ENCODE measurements around the gene PLEKHA4.
A peak's percentile ranks its signal among the peaks of the same experiment; 100 is the strongest.

PLEKHA4 gene

DNA sequence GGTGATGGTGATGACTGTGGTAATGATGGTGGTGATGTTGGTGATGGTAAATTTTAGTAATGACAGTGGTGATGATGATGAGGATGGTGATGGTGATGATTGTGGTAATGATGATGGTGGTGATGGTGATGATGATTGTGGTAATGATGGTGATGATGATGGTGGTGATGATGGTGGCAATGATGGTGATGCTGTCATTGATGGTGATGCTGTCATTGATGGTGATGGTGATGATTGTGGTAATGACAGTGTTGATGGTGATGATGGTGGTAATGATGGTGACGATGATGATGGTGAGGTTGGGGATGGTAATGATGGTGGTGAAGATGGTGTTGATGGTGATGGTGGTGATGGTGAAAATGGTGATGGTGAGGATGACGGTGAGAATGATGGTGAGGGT lies 45.9 kb downstream of the PLEKHA4 start:
- DNase-seq, result no peak

DNA sequence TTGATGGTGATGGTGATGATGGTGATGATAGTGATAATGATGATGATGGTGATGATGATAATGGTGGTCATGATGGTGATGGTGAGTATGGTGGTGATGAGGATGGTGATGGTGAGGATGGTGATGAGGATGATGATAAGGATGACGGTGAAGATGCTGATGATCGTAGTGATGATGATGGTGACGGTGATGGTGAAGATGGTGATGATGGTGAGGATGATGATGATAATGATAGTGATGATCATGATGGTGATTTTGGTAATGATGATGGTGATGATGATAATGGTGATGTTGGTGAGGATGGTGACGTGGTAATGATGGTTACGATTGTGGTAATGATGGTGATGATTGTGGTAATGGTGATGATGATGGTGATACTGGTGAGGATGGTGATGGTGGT lies 46.8 kb downstream of the PLEKHA4 start:
- DNase-seq, result no peak

DNA sequence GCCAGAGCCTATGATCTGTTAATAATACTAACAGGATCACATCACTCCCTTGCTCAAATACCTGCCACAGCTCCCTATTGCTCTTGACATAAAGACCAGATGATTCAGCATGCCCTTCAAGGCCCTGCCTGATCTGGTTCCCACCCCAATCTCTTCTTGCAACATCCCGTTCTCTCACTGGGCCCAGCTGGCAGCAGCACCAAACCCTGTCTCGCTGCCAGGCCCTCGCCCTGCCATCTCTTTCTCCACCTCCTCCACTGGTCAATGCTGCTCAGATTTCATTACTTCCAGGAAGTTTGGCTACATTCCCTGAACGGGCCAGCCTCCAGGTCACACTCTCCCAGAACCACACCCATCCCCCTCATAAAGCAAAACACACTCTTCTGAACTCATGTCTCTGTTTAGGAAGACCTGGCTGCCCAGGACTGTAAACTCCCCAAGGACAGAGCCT lies 49.0 kb downstream of the PLEKHA4 start:
- DNase-seq, result no peak

DNA sequence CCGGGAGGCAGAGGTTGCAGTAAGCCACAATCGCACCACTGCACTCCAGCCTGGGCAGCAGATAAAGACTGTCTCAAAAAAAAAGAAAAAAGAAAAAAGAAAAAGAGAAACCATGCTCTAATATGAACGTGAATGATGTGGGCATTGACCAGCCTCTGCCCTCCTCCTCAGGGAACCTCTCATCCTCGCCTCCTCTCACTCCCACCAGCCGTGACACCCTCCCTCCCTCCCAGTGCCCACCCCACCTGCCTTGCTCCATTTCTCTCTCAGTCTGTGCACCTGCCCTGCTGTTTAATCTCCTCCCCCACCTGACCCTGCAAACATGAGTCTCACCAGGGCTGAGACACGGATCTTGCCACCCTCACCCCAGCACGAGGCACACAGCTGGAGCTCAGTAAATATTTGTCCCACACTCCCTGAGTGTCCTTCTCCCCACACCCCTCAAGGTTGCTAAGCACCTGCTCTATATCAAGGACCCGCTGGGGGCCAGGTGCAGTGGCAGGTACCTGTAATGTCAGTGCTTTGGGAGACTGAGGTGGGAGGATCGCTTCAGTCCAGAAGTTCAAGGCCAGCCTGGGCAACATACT lies 50.1 kb downstream of the PLEKHA4 start:
- no peak for DNase-seq

DNA sequence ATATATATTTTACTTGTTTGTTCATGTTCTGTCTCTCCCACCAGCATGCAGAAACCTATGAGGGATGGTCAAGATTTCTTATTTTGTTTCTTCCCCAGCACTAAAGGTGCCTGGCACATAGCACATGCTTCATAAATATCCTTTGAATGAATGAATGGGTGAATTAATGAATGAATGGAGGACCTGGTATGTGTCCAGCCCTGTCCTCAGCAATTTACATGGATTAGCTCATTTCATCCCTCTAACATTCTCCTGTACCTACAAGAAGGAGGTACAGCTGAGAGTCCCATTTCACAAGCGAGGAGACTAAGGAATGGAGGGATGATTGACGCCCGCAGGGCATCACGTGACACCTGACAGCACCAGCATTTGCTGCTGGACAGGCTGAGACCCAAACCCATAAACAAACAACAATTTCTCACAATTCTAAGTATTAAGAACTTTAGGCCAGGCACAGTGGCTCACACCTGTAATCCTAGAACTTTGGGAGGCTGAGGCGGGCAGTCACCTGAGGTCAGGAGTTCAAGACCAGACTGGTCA lies 50.8 kb downstream of the PLEKHA4 start:
- no peak for DNase-seq

DNA sequence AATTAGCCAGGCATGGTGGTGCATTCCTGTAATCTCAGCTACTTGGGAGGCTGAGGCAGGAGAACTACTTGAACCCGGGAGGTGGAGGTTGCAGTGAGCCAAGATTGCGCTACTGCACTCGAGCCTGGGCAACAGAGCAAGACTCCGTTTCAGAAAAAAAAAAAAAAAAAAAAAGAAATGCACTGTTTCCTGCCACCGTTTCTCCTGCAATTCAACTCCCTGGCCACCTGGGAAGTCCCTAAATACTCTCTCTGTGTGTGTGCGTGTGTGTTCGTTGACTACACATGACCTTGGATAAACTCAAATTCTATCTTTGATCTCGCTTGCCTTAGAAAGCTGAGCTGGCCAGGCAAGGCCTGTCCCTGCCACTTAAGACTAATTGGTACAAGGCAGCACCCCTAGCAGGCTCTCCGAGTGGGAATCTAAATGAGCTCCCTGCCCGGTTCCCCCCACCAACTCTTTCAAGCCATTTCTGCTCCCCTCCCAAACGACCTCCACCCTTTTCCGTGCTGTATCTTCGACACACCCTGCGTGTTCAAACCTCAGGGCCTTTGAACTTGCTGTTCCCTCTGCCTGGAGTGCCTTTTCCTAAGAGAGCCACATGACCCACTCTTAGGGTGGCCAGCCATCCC lies 52.4 kb downstream of the PLEKHA4 start:
- DNase-seq, result no peak

DNA sequence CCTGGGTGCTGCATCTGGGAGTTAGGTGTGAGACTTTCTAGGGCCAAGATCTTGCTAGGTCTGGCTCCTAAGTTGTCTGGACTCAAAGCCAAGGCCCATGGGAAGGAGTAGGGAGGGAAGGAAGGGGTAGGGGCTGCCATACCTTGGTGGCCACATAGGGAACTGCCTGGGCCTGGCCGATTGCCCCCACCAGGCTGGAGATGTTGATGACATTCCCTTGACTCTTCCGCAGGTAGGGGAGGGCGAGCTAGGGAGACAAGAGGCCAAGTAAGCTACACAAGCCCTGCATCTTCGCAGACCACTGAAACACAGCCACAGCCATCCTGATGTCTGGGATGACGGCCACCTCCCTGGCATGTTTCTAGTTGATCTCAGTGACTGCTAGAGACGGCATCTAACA lies 53.5 kb downstream of the PLEKHA4 start:
- no peak for DNase-seq

DNA sequence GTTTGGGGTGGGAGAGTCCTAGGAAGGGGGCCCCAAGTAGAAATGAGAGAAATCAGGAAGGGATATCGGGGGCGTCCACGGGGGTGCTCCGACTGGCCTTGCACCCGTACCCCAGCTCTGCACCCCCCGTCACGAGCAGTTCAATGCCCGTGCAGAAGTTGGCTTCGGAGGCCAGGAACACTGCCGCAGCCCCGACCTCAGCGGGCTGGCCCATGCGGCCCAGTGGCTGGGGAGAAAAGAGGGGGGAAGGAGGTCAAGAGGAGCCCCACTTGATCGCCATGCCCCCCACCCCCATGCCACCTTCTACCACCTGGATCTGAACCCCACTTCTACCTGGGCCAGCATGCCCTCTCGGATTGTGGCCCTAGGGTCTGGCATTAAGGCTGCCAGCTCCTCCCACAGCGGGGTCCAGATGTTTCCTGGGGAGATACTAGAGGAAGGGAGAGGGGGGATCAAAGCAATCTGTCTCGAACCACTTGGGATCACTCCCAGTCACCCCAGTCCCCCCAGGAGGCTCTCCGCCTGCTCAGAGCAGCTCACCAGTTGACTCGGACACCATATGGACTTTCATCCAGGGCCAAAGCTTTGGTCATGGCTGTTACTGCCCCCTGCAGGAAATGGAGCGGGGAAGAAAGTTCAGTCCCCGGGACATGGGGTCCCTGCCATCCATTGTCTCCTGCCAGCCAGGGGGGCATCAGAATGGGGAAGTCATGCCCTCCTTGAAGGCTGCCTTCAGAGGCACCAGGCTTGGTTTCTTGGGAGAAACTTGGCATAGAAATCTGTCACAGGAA lies 55.1 kb downstream of the PLEKHA4 start:
- no peak for DNase-seq

DNA sequence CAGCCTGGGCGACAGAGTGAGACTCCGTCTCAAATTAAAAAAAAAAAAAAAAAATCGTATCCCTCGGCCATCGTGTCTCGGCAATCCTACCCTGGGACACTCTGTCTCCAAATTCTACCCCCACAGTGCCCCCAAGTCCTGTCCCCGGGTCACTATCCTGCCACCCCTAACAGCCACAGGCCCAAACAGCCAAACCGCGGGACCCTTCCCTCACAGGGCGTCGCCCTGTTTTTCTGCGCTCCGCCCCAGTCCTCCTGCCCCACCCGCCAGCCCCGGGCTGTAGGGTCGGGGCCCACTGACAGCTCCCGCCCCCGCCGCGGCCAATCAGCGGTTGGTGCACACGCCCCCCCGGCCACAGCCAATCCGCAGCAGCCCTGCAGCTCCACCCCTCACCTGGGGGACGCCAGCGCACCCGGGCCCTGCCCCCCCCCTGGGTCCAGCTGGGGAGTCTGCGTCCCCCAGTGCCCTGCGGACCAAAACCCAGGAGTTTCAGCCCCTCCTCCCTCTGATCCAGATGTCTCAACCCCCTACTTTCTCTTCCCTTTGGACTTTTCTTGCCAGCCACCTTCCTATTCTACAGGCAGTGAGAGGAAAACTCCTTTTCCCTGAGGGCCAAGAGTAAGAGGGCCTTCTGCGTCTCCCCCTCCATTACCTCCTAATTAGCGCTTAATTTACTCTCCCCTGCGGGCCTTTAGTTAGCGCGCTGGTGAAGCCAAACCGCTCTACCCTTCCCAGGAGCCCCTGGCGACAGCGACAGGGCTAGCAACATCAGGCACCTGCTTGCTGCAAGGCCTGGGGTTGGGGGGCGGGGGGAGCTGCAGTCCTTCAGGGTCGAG lies 56.1 kb downstream of the PLEKHA4 start:
- peak; percentile 72 for DNase-seq

DNA sequence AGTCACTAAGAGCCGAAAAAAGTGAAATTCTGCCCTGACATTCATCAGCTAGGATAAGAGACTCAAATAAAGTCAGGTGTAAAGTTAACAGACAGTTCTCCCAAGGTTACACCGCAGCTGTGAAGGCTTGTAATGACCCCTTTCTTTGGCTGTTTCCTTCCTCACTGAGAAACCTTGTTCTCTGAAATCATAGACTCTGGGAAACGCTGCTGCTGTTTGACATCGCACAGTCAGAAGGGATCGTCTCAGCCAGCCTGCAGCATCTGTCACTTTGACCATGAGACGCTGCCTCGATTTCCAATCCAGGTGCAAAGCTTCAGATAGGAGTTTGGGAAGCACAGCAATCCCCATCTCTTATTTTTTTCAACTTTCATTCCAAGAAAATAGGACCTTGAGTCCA lies 58.3 kb downstream of the PLEKHA4 start:
- DNase-seq, result no peak

DNA sequence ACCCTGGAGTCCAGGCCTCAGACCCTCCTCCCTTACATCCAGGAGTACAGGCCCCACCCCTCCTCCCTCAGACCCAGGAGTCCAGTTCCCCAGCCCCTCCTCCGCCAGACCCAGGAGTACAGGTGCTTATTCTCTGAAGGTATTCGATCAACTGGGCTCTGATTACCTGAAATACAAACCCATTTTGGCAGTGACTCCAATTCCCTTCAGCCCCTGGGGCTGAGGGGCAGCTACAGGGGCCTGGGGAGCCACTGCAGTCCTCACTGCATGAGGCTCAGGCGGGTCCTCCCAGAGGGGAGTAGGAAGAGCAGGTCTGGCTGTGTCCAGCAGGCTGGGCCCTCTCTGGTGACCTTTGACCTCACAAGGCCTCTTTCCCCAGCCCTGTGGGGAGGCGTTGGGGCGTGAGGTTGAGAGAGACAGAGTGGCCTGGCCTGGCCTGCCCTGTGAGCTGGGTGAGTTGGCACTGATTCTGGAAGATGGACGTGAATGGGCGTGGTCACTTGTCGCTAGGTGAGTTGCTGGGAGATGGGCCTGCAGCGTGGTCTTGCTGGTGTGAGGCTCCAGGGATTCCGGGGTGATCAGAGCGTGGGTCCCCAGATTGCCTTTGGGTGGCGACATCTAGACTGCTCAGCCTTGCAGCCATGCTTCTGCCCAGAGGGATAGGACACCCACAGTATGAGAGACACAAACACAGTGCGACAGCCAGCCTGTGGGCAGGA lies 60.7 kb downstream of the PLEKHA4 start:
- DNase-seq, result no peak

DNA sequence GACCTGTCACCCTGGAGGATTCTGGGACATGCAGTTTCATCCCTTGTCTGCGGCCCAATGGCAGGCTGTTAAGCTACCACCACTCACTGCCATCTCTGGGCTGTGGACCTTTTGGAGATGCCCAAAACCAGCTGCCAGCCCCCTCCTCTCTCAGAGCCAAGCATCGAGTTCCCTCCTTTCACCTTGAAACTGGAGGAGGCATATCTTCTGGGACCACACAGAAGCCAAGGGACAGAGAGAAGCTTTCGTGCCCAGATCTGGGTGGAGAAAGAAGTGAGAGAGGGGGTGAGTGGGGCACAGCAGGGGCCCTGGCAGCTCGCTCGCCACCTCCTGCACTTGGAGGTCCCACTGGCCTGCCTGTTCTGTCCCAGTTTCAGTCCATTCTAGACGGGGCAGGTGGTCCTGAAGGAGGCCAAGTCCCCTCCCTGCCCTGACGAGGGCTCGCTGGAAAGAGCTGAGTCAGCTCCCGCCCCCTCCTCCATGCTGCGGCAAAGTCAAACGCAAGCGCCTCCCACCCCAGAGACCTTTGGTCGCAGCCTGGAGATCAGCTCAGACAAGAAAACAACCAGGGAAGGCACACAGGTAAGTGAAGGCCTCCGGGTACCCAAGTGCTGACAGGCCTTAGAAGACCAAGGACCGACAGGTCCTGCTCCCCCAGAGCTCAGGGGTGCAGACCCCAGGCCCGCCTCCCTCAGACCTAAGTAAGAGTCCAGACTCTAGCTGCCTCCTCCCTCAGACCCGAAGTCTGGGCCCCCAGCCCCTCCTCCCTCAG lies 61.4 kb downstream of the PLEKHA4 start:
- peak; percentile 21 for DNase-seq

DNA sequence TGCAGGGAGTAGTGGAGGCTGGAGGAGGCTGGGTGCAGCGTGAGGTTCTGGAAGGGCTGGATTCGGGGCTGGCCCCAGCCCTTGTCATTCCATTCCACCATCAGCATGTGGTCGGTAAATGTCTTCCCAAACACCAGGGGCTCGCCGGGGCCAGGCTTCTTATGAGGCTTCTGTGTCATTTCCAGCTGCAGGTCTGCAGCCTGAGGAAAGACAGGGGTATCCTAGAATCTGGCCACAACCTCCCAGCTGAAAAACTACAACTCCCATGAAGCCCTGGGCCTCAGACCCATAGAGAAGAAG lies 61.9 kb downstream of the PLEKHA4 start:
- no peak for DNase-seq

DNA sequence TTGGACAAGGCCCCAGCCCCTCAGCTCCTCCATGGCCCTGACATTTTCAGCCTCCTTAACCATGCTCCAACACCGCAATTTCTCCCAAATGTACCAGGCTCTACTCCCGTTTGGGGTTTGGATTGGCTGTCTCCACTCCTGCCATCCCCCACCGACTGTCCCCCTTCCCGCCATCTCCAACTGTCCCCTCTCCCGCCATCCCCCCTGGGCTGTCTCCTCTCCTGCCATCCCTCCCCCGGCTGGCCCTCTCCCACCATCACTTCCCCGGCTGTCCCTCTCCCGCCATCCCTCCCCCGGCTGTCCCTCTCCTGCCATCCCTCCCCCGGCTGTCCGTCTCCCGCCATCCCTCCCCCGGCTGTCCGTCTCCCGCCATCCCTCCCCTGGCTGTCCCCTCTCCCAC lies 63.0 kb downstream of the PLEKHA4 start:
- DNase-seq, result no peak

DNA sequence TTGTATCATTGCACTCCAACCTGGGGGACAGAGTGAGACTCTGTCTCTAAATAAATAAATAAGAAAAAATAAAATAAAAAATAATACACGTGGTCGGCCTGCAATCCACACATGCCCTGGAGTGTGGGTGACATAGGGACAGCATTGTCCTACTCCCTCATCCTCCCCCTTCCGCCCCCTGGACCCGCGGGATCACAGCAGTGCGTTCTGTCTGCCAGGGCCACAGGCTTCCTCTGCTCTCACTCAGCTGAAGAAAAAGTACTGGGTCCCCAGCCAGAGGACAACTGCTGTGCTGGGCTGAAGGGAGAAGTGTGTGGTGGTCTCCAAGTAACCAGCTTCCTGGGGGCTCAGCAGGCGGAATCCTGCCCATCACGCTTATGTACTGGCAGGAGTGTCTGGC lies 63.9 kb downstream of the PLEKHA4 start:
- DNase-seq, result no peak

DNA sequence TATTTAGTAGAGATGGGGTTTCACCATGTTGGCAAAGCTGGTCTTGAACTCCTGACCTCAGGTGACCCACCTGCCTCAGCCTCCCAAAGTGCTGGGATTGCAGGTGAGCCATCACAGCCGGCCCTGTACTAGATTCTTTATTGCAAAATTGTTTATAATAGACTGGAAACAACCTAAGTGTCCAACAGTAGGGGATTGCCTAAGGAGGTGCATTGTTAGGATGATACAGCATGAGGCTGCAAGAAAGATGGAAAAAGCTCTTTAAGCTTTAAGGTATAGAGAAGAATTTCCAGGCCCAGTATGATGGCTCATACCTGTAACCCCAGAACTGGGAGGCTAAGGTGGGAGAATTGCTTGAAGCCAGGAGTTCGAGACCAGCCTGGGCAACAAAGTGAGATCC lies 65.8 kb downstream of the PLEKHA4 start:
- DNase-seq, result no peak

DNA sequence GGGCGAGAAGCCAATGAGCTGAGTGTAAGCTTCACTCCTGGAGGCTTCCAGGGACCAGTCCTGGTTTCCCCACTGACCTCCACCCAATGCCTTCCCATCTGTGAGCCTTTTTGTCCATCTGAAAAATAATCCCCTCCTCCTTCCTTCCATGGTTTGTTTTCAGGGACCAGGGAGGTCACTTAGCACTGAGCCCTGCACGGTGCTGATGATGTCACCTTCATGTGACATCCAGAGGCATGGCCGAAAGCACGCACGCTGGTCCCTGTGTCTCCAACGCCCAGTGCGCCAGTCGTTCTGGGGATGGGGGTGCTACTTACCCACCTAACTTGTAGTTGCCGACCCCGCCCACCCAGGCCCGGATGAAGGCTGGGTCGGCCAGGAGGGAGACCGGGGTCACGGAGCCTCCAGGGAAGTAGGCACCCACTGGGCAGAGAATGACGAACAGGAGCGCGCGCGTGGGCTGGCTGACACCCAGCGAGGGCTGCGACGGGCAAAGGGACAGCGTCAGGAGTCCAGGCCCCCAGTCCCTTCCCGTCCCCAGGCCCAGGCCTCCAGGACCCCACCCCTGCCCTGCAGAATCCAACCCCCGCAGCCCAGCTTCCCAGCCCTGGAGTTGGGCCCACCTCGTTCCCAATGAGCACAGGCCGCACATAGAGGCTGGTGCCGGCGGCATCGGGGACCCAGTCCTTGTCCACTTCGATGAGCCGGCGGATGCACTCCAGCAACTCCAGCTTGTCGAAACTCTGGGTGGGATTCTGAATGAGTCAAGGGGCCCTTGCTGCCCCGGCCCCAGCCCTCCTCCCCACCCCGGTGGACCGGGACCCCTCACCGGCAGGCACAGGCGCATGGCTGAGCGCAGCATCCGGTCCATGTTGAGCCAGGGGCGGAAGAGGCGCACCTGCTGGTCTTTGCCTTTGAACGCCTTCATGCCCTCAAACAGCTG lies 68.8 kb downstream of the PLEKHA4 start:
- DNase-seq, result no peak

DNA sequence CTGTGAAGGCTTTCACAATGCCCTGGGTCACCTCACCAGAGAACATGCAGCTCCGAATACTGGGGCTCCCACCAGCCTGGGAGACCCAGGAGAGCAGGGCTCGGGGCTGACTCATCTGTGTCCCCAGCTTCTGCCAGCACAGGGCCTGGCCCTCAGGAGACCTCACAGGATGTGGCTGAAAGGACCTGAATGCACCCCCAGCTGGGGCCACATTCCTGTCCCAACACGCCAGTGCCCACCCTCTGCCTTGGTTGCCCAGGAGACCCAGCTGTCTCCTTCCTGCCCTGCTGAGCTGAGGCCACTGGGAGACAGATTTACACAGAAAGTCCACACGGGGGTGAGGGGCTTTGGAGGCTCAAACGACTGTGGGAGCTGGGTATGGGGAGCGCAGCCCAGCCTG lies 69.5 kb downstream of the PLEKHA4 start:
- no peak for DNase-seq

DNA sequence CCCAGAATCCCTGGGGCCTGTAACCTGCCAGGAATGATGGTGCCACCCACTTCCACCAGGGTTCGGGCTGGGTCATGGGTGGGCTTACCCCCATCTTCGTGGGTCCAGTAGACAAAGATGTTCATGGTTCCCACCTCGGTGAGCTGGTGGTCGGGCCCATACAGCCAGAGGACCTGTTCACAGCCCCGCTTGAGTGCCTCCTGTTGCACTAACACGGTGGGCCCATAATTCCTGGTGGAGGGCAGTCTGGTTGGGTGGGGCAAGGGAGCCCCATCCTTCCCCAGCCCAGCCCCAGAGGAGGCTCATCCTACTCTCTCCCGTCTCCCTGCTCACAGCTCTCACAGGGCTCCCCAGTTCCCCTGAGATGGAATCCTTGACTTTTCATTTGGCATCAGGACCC lies 71.3 kb downstream of the PLEKHA4 start:
- DNase-seq, result no peak

DNA sequence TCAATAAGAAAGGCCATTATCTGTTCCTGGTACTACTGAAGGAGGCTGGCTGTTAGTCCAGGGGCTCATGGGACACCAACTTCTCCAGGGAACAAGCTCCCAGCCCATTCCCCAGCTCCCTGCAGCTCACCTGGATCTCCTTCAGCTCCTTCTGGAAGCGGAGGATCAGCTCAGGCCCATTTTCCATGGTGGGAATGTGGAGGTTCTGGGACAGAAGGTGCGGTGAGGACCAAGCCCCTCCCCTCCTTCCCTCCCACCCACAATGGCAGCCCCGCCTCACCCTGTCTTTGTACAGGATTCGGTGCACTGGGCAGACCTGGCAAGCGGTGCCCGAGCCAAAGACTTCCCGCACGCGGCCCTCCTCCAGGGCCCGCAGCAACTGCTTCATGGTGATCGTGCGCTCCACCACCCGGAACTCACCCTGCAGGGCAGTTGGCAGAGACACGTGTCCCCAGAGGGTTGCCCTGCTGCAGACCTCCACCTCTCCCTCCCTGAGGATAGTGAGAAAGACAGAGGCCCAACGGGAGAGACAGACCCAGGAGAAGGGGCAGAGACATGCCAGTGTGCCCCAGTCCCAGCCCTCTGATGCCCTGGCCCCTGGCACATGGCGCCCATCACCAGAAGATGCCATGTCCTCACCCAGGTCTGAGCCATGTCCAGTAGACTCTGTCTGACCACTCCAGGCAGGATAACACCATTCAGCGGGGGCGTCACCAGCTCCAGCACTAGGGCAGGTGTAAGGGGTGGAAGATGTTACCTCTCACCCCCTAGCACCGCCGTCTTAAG lies 71.9 kb downstream of the PLEKHA4 start:
- no peak for DNase-seq

Measured in NCI-H2227 treated with DMSO at 0.1 percent for 48 hours (cell line).